GM18508 (cell line): ENCODE measurements around the gene HELZ2.
"Not testable (repeated sequence)": the region's sequence is repeated elsewhere in the genome, so short reads cannot be mapped to it uniquely, and the experiment has no call there.

Experiments used
- ATAC-seq: cut with Tn5 transposase; IDR thresholded peaks from one replicate; pipeline ENCODE4 v1.9.1; 2021; ENCODE audit warnings: moderate number of reproducible peaks; ENCODE audit not compliant: insufficient read depth, unreplicated experiment

Gene HELZ2

DNA sequence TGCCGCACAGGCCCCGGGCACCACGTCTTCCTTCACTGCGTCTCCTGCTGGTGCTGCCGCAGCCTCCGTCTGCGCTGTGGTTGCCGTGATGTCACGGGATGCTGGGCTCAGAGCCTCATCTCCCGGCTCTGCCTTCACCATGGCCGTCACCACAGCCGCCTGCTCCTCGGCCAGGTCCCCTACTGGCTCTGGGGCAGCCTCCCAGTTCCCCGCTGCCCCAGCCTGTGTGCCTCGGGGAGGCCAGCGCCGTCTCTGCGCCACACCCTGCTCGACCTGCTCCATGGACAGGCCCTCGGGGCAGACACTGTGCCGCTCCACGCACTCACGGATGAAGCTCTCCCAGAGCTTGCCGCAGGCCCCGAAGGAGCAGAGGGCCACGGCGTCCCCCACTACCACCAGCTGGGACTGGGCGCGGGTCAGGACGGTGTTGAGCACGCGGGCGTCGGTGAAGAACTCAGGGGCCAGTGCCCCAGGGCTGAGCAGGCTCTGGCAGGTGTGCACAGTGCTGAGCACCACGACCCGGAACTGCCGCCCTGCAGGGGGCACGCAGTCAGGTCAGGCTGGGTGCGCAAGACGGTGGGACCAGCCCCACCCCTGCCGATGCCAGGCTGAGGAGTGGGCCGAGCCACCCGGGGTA is 8.2 kb downstream of the HELZ2 start:
- no peak for ATAC-seq

DNA sequence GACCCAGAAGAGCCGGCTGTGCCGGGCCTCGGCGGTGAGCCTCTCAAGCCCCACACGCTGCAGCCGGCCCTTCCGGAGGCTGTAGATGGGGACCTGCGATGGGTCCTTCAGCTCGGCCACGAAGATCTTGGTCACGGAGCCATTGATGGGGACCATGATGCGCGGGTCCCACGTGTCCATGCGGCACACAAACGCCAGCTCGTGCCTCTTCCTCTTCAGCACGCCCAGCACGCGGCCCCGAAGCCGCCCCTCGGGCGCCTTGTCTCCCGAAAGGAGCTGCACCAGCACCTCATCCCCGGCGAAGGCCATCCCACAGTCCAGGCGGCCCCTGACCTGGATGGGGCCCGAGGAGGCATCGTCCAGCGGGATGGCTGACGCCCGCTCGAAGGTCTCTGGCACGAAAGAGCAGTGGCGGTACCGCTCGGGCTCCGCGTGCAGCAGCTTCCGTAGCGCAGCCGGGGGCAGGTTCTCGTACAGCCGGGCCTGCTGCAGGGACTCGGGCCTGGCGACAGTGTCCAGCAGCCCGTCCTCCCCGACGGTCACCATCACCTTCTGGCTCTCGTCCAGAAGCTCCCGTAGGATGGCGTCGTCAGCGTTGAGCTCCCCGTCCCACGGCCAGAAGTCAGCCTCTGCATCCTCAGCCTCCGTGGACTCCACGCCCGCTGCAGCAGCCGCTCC is 8.9 kb downstream of the HELZ2 start:
- no peak for ATAC-seq

- no peak for ATAC-seq
Observed at GRCh38 chr20:63564036-63564810, 9.8 kb downstream of the HELZ2 start.

- no peak for ATAC-seq
Observed at GRCh38 chr20:63563225-63563935, 10.7 kb downstream of the HELZ2 start.

DNA sequence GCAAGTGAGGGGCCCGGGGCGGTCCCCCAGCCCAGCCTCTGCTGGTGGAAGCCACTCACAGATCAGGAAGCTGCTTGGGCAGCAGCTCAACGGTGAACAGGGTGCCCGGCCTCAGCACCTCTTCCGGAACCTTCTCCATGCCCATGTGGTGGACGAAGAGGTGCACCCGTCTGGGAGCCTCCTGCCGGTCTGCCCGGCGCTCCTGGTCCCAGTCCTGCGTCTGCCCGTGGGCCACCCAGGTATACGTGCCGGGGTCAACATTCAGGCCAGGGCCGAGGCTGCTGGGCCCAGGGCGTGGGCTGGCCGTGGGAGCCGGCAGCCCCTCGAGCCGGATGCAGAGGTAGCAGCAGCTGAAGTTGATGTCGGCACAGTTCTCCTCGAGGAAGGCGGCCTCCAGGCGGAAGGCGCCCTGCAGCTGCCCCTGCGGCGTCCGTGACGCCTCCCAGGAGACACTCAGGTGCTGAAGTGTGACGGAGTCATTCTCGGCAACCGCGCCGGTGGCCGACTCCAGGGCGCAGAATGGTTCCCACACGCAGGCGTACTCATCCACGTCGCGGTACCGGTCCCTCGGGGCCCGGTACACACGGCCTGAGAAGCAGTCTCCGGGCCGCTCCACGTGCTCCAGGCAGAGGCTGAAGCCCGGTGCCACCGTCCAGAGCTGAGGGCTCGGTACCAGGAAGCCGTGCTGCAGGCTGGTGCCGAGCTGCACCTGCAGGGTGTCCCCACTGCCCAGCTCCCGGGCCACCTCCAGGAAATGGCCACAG is 11.4 kb downstream of the HELZ2 start:
- no peak for ATAC-seq

GRCh38 chr20:63561624-63562396 is 12.2 kb downstream of the HELZ2 start:
- ATAC-seq = no peak

- ATAC-seq = no peak
Observed at GRCh38 chr20:63560856-63561609, 13.0 kb downstream of the HELZ2 start.

DNA sequence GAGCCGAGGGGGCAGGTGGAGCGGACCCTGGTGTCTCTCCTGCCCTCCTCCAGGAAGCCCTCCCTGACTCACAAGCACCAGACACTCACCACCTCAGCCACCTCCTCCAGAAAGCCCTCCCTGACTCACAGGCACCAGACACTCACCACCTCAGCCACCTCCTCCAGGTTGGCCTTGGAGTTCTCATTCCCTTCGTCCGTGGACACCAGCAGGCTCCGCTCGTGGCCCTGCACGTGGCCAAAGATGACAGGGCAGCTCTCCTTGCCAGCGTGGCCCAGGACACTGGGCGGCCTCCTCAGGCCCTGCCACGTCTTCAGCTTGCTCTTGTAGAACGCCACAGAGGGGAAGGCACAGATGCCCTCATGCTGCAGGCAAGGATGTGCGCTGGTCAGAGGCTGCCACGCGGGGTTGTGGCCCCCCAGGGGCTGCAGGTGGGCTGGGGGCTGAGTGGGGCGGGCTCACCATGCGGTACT is 13.7 kb downstream of the HELZ2 start:
- ATAC-seq = no peak

GRCh38 chr20:63559485-63560332 is 14.3 kb downstream of the HELZ2 start:
- not testable (repeated sequence) for ATAC-seq

DNA sequence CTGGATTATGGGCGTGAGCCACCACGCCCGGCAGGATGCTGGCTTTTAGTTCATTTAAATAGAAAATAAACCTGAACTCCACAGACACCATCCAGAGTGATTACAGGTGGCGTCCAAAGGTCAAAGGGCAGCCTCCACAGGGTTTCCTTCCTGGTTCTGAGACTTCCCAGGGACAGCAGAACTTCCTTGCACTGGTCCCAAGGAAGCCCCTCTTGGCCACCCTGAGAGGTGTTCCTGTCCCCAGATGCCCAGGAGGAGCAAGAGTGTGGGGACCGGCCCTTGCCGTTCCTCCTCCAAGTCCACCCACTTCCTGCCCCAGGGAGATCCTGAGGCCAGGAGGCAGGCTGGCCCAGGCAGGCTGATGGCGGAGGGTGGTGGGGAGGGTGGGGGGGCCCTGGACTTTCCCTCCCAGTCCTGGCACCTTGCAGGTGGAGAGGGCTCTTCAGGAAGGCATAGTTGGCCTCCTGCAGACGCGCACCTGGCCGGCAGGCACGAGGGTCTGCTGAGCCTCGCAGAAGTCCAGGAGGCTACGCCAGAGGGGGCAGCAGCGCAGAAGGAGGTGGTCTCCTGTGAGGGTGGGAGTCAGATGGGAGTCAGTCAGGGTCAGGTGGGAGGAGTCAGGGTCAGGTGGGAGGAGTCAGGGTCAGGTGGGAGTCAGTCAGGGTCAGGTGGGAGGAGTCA is 15.1 kb downstream of the HELZ2 start:
- ATAC-seq = no peak

DNA sequence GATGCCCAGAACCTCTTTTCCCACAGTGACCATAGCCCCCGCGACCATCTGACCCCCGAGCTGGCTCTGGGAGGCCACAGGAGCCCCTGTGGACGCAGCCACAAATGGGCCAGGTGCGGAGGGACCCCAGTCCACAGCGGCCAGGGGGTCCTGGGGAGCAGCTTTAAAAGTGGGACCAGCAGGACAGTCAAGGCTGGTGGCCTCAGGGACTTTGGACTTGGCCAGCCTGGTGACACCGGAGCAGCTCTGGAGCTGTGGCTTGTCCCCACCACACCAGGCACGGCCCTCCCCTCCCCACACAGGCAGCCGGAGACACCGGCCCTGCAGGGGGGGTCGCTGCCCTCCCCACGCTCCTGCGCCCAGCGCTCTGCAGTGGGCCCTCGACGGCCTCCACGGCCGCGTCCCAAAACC is 16.6 kb downstream of the HELZ2 start:
- ATAC-seq = no peak

GRCh38 chr20:63556873-63557478 is 17.1 kb downstream of the HELZ2 start:
- ATAC-seq = no peak

DNA sequence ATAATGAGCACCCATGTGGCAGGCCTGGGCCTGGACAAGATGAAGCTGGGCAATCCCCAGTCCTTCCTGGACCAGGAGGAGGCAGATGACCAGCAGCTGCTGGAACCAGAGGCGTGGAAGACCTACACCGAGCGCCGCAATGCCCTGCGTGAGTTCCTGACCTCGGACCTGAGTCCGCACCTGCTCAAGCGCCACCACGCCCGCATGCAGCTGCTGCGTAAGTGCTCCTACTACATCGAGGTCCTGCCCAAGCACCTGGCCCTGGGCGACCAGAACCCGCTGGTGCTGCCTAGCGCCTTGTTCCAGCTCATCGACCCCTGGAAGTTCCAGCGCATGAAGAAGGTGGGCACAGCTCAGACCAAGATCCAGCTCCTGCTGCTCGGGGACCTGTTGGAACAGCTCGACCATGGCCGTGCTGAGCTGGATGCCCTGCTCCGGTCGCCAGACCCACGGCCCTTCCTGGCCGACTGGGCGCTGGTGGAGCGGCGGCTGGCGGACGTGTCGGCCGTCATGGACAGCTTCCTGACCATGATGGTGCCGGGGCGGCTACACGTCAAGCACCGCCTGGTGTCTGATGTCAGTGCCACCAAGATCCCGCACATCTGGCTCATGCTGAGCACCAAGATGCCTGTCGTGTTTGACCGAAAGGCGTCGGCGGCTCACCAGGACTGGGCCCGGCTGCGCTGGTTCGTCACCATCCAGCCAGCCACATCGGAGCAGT is 18.2 kb downstream of the HELZ2 start:
- ATAC-seq = no peak

DNA sequence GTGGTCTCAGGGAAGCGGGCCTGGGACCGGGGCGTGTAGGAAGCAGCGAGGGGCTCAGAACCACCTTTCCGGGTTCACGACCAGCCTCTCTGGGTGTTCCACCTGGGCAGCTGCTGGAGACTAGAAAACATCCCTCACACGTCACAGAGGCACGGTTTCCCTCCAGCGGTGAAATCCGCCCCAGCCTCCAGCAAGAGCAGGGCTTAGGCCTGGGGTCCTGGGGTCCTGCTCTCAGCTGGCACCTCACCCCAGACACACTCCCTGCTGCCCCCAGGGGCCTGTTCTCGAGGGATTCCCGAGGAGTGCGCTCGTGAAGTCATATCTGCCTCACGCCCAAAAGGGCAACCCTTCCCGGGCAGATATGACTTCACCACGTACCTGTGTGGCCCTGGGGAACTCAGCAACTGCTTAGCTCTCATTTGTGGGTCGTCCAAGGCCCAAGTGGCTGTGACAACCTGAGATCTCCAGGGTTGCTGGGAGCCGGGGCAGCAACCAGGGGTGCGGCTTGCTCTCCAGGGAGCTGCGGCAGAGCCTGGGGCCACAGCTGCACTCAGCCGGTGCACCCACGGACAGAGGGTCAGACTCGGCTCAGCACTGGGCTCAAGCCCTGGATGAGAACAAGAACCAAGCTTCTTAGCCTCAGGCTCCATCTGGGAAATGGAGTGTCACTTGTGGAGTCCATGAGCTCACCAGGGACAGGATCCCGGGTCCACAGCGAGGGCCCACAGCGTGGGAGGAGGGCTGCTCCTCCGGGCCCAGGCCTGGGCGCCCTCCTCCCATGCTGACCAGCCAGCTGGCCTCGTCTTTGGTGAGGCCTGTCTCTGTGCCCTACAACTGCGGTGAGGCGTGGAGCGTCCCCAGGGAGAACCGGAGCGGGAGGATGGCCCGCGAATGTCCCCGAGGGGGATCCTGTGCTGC is 19.4 kb downstream of the HELZ2 start:
- ATAC-seq = no peak

DNA sequence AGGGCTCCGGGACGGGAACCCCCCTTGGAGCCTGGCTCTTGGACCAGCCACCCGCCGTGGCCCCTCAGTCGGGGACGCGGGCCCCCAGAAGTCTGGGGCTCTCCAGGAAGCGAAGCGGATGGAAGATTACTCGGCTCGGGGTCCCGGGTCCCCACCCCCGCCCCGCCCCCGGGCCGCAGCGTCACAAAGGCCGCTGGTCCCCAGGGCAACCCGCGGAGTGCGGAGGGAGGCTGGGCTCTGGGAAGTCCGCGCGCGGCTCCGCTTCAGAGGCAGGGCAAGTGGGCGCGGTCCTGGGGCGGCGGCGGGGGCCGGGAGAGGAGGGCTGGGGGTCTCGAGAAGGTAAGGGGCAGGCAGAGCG is 20.1 kb downstream of the HELZ2 start, which contains the start of gene FNDC11:
Gene FNDC11, plus strand, starts transcription at position 227 of the 358 bp plus-strand sequence. CDS start 1,505 bp downstream, outside the sequence.
- no peak for ATAC-seq
